Embryonic facial prominence (tissue), 1 donor: Measurements from ENCODE around the gene HIVEP2.

Experiments used
- DNase-seq: peaks from one replicate; pipeline ENCODE4 v3.0.0-alpha.2; 2016; ENCODE audit errors: extremely low spot score

The HIVEP2 gene

DNA sequence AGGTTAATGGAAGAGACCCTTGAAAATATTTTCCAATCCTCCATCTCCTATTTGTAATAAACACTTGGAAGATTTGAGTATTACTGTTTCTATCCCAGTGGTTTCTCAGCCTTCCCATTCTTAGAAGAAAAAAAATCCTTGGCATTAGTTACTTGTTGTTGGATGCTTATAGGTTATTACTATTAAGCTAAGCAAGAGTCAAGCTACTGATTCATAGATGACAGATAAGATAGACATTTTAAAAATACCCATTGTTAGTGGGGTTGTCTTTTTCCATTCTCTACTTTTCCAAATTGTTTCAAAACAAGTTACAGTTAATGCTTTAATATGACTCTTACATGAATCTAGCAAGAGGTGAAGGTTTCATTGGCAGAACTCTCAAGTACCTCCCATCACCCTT is 158.5 kb downstream of the HIVEP2 start:
- DNase-seq, result no peak

- no peak for DNase-seq
Measured at GRCh38 chr6:142784344-142784743, 160.6 kb downstream of the HIVEP2 start.

GRCh38 chr6:142783499-142783898 is 161.5 kb downstream of the HIVEP2 start:
- no peak for DNase-seq

GRCh38 chr6:142781129-142781528 is 163.8 kb downstream of the HIVEP2 start:
- no peak for DNase-seq

DNA sequence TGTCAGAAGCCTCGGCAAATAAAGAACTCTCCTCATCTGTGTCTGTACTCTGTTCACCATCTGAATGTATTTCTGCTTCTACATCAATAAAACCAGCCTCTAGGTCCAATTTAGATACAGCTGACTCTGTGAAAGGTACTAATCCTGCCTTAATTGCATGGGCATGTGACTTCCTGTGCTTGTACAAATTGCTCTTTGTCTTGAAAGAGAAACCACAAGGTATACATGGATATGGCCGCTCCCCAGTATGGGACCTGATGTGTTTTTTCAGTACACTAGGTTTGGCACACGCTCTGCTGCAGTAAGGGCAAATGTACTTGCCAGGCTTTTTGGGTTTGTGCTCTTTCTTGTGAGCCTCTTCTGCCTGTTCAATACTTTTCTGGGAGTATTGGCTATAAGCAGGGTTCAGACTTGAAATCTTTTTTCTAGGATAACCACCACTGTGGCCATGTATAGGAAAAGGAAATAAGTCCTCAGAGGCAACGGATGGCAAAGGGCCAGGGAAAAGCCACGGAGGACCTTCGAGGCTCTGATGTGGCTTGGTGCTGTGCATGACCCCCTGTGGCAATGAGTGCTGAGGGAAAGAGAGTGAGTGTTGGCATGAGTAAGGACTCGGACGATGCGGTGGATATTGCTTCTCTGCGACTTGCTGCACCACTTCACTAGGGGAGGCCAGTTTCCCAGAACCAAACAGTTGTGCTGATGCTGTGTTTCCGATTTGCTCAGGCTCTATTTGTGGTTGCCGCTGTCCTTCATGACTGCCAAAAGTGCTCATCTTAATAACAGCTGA is 170.9 kb downstream of the HIVEP2 start:
- DNase-seq, result no peak

GRCh38 chr6:142773324-142773723 is 171.7 kb downstream of the HIVEP2 start:
- DNase-seq, result no peak

DNA sequence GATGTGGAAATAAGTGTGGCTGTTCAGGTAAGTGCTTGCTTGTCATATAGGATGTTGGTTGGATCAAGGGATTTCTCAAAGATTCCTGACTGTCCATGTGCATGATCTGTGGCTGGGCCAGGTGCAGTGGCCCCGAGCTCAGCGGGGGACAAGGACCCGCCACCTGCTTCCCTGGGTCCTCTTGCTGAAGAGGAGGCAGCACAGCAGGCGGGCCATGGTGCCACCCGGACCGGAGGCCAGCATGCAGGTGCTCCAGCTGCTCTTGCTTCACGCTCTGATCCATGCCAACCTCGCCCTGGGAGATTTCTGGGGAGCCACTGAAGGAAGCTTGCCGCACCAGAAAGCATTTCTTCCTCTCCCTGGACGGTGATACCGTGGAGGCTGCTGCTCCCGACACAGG is 173.8 kb downstream of the HIVEP2 start:
- no peak for DNase-seq

- no peak for DNase-seq
Measured at GRCh38 chr6:142765306-142765705, 179.7 kb downstream of the HIVEP2 start.

DNA sequence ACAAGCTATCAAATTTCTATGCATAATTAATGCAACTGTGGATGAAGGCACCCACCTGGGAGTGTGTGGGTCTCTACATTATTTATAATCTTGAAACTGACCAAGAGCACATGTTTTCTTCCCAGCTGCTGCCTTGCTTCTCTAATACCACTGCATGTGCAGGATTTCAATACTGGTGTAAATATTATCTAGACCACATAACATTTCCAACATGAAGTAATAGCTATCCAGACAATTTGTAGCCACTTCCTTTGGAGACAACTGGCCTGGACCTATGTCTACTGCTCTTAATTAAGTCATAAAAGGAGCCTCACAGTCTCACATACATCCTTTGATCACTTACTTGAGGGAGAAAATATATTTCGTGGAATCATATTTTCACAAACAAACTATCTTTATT is 180.7 kb downstream of the HIVEP2 start:
- DNase-seq, result no peak

- no peak for DNase-seq
Measured at GRCh38 chr6:142763205-142763604, 181.8 kb downstream of the HIVEP2 start.

- DNase-seq, result no peak
Measured at GRCh38 chr6:142761756-142762155, 183.2 kb downstream of the HIVEP2 start.

- no peak for DNase-seq
Measured at GRCh38 chr6:142760152-142760551, 184.8 kb downstream of the HIVEP2 start.

DNA sequence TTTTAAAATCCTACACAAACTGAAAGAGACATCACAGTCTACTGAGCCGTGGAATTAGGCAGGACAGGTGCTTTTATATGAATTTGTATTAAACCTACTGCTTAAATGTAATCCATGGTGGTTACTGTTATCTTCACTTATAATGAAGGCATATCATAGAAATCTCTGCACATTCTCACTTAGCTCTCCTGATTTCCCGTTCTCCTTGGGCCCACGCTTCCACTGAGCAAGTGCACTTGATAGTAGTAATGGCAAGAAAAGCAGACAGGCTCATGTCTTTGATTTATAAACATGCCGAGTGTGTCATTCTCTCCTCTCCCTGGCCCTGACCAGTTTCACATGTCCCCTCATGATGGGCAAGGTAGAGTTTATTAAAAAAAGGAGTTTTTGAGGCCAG is 186.3 kb downstream of the HIVEP2 start:
- no peak for DNase-seq

- no peak for DNase-seq
Measured at GRCh38 chr6:142757852-142758628, 186.9 kb downstream of the HIVEP2 start.

DNA sequence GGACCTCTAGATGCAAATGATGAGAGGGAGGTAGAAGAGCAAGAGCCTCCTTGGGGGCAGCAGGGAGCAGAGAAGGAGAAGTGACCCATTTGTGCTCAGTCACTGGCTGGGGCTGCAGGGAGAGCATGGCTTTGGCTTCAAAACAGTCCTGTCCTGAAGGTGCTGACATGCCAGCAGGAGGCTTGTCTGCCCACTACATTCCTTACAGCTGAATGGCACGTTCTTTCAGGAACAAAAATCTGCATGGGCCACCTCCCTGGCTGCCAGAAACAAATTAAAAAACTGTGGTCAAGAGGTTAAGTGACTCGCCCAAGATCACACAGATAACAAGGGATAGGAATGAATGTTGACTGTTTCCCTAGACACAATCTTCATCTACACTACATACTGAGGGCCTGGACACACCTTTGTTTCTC is 188.8 kb downstream of the HIVEP2 start:
- no peak for DNase-seq

DNA sequence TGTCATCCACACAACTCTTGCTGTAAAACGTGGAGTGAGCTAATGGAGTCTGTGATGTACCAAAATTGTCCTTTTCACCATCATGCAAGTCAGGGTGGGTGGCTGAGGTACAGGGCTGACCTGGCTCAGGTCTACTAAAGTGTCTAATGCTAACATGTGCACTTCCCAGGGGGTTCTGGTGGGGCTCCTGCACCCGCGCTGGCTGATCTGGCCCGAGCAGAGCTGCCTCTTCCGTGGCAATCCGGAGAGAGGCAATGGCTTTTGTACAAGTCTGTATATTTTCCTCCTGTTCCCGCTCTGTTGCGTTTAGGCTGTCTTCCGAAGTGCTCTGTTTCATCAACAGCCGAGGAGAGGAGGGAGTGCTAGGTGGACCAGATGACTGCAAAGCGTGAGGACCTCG is 191.8 kb downstream of the HIVEP2 start:
- DNase-seq, result no peak

DNA sequence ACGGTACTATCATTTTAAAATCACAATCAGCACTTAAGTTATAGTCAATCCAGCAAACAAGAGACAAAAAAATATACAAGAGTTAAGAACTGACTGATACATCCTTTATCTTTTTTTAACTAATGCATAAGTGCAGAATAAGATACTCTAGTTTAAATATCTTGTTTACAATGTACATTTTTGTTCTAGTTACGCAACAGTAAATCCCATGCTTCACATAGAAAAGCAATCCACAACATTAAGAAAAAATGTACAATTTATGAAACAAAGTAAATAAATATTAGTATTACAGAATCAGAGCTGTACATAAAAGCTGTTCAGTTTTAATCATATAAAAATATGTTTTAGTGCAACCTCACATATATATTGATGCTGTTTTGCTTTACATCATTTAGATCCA is 192.6 kb downstream of the HIVEP2 start:
- no peak for DNase-seq

- no peak for DNase-seq
Measured at GRCh38 chr6:142751452-142751851, 193.5 kb downstream of the HIVEP2 start.

DNA sequence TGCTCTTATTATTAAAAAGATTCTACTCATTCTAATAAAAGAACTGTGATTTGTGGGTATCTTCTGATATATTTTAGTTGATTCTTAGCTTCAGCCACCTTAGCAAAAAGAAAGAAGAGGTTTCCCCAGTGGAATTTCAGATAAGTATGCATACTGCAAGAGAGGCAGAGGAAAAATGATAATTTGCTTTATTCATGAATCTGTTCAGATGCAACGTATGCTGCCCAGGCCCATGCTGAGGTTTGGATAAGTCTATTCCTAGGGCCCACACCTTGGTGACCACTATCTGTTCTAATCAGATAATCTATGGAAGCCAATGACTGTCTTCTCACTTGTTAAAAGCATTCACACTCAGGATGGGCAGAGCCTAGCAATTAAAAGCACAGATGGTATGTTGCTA is 194.0 kb downstream of the HIVEP2 start:
- DNase-seq, result no peak

DNA sequence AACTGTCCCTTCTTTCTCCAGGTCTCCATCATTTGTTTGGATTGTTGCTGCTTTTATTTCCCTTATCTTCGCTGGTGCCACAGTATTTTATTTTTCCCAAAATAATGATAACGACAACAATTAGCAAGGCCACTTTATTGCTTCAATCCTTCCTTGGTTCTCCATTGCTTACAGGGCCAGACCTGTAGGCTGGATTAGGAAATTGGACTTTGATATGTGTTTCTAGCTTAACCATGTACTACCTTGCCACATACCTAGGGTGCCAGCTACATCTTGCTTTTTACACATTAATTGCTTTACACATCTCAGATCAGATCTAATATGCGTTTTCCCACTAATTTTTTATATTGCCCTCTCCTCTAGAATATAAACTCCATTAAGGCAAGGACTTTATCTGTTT is 195.4 kb downstream of the HIVEP2 start:
- no peak for DNase-seq

- DNase-seq, result no peak
Measured at GRCh38 chr6:142746524-142746923, 198.5 kb downstream of the HIVEP2 start.

DNA sequence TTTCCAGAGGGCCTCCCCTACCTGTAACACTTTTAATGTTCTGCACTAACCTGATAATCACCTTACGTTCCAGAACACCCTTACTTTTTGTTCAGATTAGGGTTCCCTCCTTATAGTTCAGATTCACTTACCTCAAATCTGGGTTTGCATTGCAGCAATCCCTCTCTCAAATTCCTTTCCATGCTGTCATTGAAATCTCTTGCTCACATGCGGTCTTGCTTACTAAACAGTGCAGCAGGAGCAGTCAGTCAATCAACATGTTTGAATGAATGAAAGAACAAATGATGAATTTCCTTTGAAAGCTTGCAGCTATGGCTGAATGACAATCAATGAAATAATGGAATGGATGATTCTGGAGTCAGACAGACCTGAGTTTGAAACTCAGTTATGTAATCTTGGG is 200.1 kb downstream of the HIVEP2 start:
- no peak for DNase-seq

- no peak for DNase-seq
Measured at GRCh38 chr6:142740449-142740848, 204.5 kb downstream of the HIVEP2 start.
